IMR-90 (cell line): ENCODE data around the gene C6orf47. TPM values are rescaled to one million over a fixed set of nuclear protein-coding genes. Genes with fewer than 3 reads are reported as not detected.

Experiments
- ATAC-seq: fragments of 200-7000 bp; cut with Tn5 transposase; 2 replicates; pipeline ENCODE4 v1.9.1; 2020; ENCODE audit warnings: low read depth, mild to moderate bottlenecking, moderate library complexity
- BruUV-seq: library from RNA; stranded (reverse); fragments of 400-500 nt; replicated peaks from 2 replicates; lab custom pipeline; 2021; lab: Mats Ljungman, UMichigan
- CTCF ChIA-PET: fragments of 300-600 bp; formaldehyde crosslinking; extraction: SDS; loops from one replicate; lab custom pipeline; 2021; ENCODE audit warnings: antibody characterized with exemption; lab: Yijun Ruan, JAX
- POLR2A ChIA-PET: fragments of 300-600 bp; sonication (Branson Sonifier 250); formaldehyde crosslinking; loops from one replicate; lab custom pipeline; 2022; ENCODE audit warnings: antibody characterized with exemption; ENCODE audit not compliant: unreplicated experiment; lab: Charles Lee
- DNase-seq: peaks from one replicate; pipeline ENCODE4 v3.0.0; 2013
- H2AFZ ChIP-seq: replicated peaks from 2 replicates; pipeline ENCODE3; 2013; ENCODE audit warnings: low read length, mild to moderate bottlenecking; ENCODE audit not compliant: poor library complexity
- H2AK5ac ChIP-seq: 2 replicates; pipeline ENCODE4 v1.6.1; 2013; ENCODE audit warnings: low read depth, low read length, inconsistent platforms
- H2AK9ac ChIP-seq: replicated peaks from 2 replicates; pipeline ENCODE3; 2013; ENCODE audit warnings: mild to moderate bottlenecking, low read depth, low read length, moderate library complexity; ENCODE audit not compliant: poor library complexity
- H2BK120ac ChIP-seq: 2 replicates; pipeline ENCODE4 v1.6.1; 2013; ENCODE audit warnings: low read depth, low read length, inconsistent platforms
- H2BK15ac ChIP-seq: 3 replicates; pipeline ENCODE4 v1.6.1; 2013; ENCODE audit warnings: low read depth, low read length, inconsistent platforms
- H2BK20ac ChIP-seq: 2 replicates; pipeline ENCODE4 v1.6.1; 2013; ENCODE audit warnings: low read depth, mild to moderate bottlenecking, inconsistent platforms, low read length, moderate library complexity
- H2BK5ac ChIP-seq: 2 replicates; pipeline ENCODE4 v1.6.1; 2013; ENCODE audit warnings: mild to moderate bottlenecking, low read depth, low read length, inconsistent platforms; ENCODE audit not compliant: poor library complexity, severe bottlenecking
- H3K14ac ChIP-seq: replicated peaks from 2 replicates; pipeline ENCODE4 v1.6.1; 2013; ENCODE audit warnings: low read depth, low read length, inconsistent platforms
- H3K18ac ChIP-seq: 2 replicates; pipeline ENCODE4 v1.6.1; 2013; ENCODE audit warnings: low read depth, low read length, control low read depth
- H3K23ac ChIP-seq: 2 replicates; pipeline ENCODE4 v1.6.1; 2013; ENCODE audit warnings: low read depth, low read length, inconsistent platforms
- H3K27ac ChIP-seq: 2 replicates; pipeline ENCODE4 v1.5.1; 2013; ENCODE audit warnings: mild to moderate bottlenecking, control low read depth, low read length; ENCODE audit not compliant: insufficient read depth
- H3K27me3 ChIP-seq: 2 replicates; pipeline ENCODE4 v1.6.1; 2013; ENCODE audit warnings: low read length; ENCODE audit not compliant: control insufficient read depth, insufficient read depth
- H3K36me3 ChIP-seq: 2 replicates; pipeline ENCODE4 v1.6.1; 2013; ENCODE audit warnings: low read length, mixed read lengths; ENCODE audit not compliant: control insufficient read depth, insufficient read depth
- H3K4ac ChIP-seq: 2 replicates; pipeline ENCODE4 v1.6.1; 2013; ENCODE audit warnings: low read depth, low read length, inconsistent platforms
- H3K4me1 ChIP-seq: 2 replicates; pipeline ENCODE4 v1.6.1; 2013; ENCODE audit warnings: low read length, mixed read lengths; ENCODE audit not compliant: control insufficient read depth, insufficient read depth
- H3K4me2 ChIP-seq: 2 replicates; pipeline ENCODE4 v1.6.1; 2013; ENCODE audit warnings: low read depth, mild to moderate bottlenecking, control low read depth, low read length, moderate library complexity
- H3K4me3 ChIP-seq: 2 replicates; pipeline ENCODE4 v1.5.1; 2013; ENCODE audit warnings: low read depth, mild to moderate bottlenecking, control low read depth, low read length, moderate library complexity; ENCODE audit not compliant: insufficient read depth
- H3K56ac ChIP-seq: 2 replicates; pipeline ENCODE4 v1.6.1; 2013; ENCODE audit warnings: low read length, inconsistent platforms; ENCODE audit not compliant: insufficient read depth; ENCODE audit errors: extremely low read depth
- H3K79me1 ChIP-seq, 2 experiments: 2 replicates each; pipeline ENCODE4 v1.6.1; 2013; ENCODE audit warnings: low read length in 2 of 2, inconsistent platforms in 1 of 2, low read depth in 1 of 2
- H3K9ac ChIP-seq: 2 replicates; pipeline ENCODE4 v1.6.1; 2013; ENCODE audit warnings: low read depth, low read length, control low read depth
- H3K9me1 ChIP-seq: 2 replicates; pipeline ENCODE4 v1.6.1; 2013; ENCODE audit warnings: low read length, inconsistent platforms; ENCODE audit not compliant: insufficient read depth
- H3K9me3 ChIP-seq: 2 replicates; pipeline ENCODE4 v1.6.1; 2013; ENCODE audit warnings: low read length; ENCODE audit not compliant: control insufficient read depth, insufficient read depth
- H4K20me1 ChIP-seq: 2 replicates; pipeline ENCODE4 v1.6.1; 2013; ENCODE audit warnings: low read length, inconsistent platforms; ENCODE audit not compliant: insufficient read depth
- H4K5ac ChIP-seq: 2 replicates; pipeline ENCODE4 v1.6.1; 2013; ENCODE audit warnings: mild to moderate bottlenecking, low read depth, low read length, control low read depth
- H4K8ac ChIP-seq, 2 experiments: 2 replicates each; pipeline ENCODE4 v1.6.1; 2013; ENCODE audit warnings: low read depth in 2 of 2, low read length in 2 of 2, control low read depth in 1 of 2, inconsistent platforms in 1 of 2
- H4K91ac ChIP-seq: 2 replicates; pipeline ENCODE4 v1.6.1; 2013; ENCODE audit warnings: low read depth, low read length, inconsistent platforms; ENCODE audit not compliant: insufficient read depth
- BHLHE40 ChIP-seq: fragments of 150-350 bp; IDR thresholded peaks from 2 replicates; pipeline ENCODE4 v1.6.1; 2016; ENCODE audit warnings: mild to moderate bottlenecking, low read depth, low read length
- CEBPB ChIP-seq: IDR thresholded peaks from 2 replicates; pipeline ENCODE4 v1.6.1; 2012; ENCODE audit warnings: low read depth, low read length, improper control_type of control experiment
- CHD1 ChIP-seq: IDR thresholded peaks from 2 replicates; pipeline ENCODE4 v1.6.1; 2012; ENCODE audit warnings: low read depth, low read length, improper control_type of control experiment
- ELK1 ChIP-seq: fragments of 150-350 bp; IDR thresholded peaks from 2 replicates; pipeline ENCODE4 v1.6.1; 2016; ENCODE audit warnings: low read depth, mild to moderate bottlenecking, low read length, moderate library complexity, borderline replicate concordance
- FOS ChIP-seq: fragments of 150-350 bp; IDR thresholded peaks from 2 replicates; pipeline ENCODE4 v1.6.1; 2016; ENCODE audit warnings: low read depth, low read length
- MAFK ChIP-seq: IDR thresholded peaks from 2 replicates; pipeline ENCODE4 v1.6.1; 2012; ENCODE audit warnings: low read depth, low read length, improper control_type of control experiment
- MAZ ChIP-seq: IDR thresholded peaks from 2 replicates; pipeline ENCODE4 v1.6.1; 2012; ENCODE audit warnings: low read depth, mild to moderate bottlenecking, low read length, improper control_type of control experiment, moderate library complexity, borderline replicate concordance
- MXI1 ChIP-seq: IDR thresholded peaks from 2 replicates; pipeline ENCODE4 v1.6.1; 2012; ENCODE audit warnings: low read depth, mild to moderate bottlenecking, low read length, moderate library complexity, borderline replicate concordance
- NFE2L2 ChIP-seq: fragments of 150-350 bp; IDR thresholded peaks from 2 replicates; pipeline ENCODE4 v1.6.1; 2016; ENCODE audit warnings: low read depth, mild to moderate bottlenecking, low read length
- POLR2A ChIP-seq: IDR thresholded peaks from 2 replicates; pipeline ENCODE4 v1.6.1; 2012; ENCODE audit warnings: mild to moderate bottlenecking, low read depth, low read length
- RAD21 ChIP-seq: IDR thresholded peaks from 2 replicates; pipeline ENCODE4 v1.6.1; 2012; ENCODE audit warnings: low read length, improper control_type of control experiment
- RCOR1 ChIP-seq: IDR thresholded peaks from 2 replicates; pipeline ENCODE4 v1.6.1; 2012; ENCODE audit warnings: mild to moderate bottlenecking, low read length, improper control_type of control experiment; ENCODE audit not compliant: insufficient replicate concordance
- RFX5 ChIP-seq: IDR thresholded peaks from 2 replicates; pipeline ENCODE4 v1.8.0; 2012; ENCODE audit warnings: low read depth, mild to moderate bottlenecking, low read length, moderate library complexity
- SMC3 ChIP-seq: fragments of 150-350 bp; IDR thresholded peaks from 2 replicates; pipeline ENCODE4 v1.6.1; 2016; ENCODE audit warnings: low read depth, mild to moderate bottlenecking, antibody characterized with exemption, low read length, moderate library complexity
- USF2 ChIP-seq: fragments of 150-350 bp; IDR thresholded peaks from 2 replicates; pipeline ENCODE4 v1.6.1; 2017; ENCODE audit warnings: mild to moderate bottlenecking, antibody characterized with exemption, low read length, low read depth
- WGBS, 2 experiments: methylation state at CpG; one replicate each; pipeline versions ENCODE4 v1.1.5 to v1.1.7; 2013; ENCODE audit warnings: missing lambda C conversion rate in 2 of 2; ENCODE audit not compliant: insufficient read length in 1 of 2; ENCODE audit errors: extremely low coverage in 2 of 2; 5-methylcytosine and 5-hydroxymethylcytosine counted together
- dilution Hi-C: fragments of 300-500 bp; cut with HindIII; formaldehyde crosslinking; loops from one replicate; pipeline ENCODE4 v1.14.3; 2018; ENCODE audit warnings: low sequenced_read_pairs; ENCODE audit not compliant: unreplicated experiment
- in situ Hi-C: fragments of 300-500 bp; cut with MboI; formaldehyde crosslinking; loops from 3 replicates; pipeline ENCODE4 v1.14.3; 2019; ENCODE audit warnings: low sequenced_read_pairs, inconsistent platforms, mixed read lengths
- intact Hi-C: fragments of 100-400 bp; cut with micrococcal nuclease; formaldehyde crosslinking; loops from 2 replicates; pipeline ENCODE4 v1.10.0; 2022
- polyA plus RNA-seq, 3 experiments: library from polyadenylated mRNA; depleted of rRNA; stranded (reverse); fragments of >200 nt; gene quantifications; 2 replicates each; pipeline ENCODE4 v1.2.3, GENCODE V29; 2012; ENCODE audit warnings: low replicate concordance in 1 of 3
- total RNA-seq: library from RNA; depleted of rRNA; stranded (reverse); fragments of >200 nt; gene quantifications from 2 replicates; pipeline ENCODE4 v1.2.3, GENCODE V29; 2012

The C6orf47 gene
- total and polyA plus RNA-seq, 2 of the 4 experiments (the other 2 are of a cell fraction) = 8.9 to 14.2 TPM

GRCh38 chr6:31680226-31681134, 19.9 kb upstream of the C6orf47 start, which contains the start of gene LY6G5C:
LY6G5C (minus strand) TSS chr6:31681067; CDS start chr6:31680373, 694 bp downstream.
- peak within 1 kb of the TSS; percentile 82 for H4K5ac ChIP-seq
- H2BK5ac ChIP-seq = peak within 1 kb of the TSS; percentile 23
- DNase-seq (peak; percentile 94), ATAC-seq (peak; percentile 96)
- peak within 1 kb of the TSS; percentile 42 for H3K27ac ChIP-seq
- H2AK5ac ChIP-seq = peak within 1 kb of the TSS; percentile 37; the same call in 1 of the 2 replicates
- H3K27me3 ChIP-seq = no peaks in the 10 kb centered on the region
- H3K14ac ChIP-seq = peak within 1 kb of the TSS; percentile 26
- no TSS peak for BruUV-seq
- peak within 1 kb of the TSS; percentile 62 for H3K4ac ChIP-seq
- H3K18ac ChIP-seq = peak within 1 kb of the TSS; percentile 40; the same call in 1 of the 2 replicates
- WGBS, 2 experiments = 0% methylated on average over 10 of the region's 17 CpGs; no CpG with 5 or more reads in 1 of the 2 experiments
- peak within 1 kb of the TSS; percentile 69 for H4K91ac ChIP-seq
- ChIA-PET CTCF (interaction anchor here (0.6 to 0.8 kb wide), 2 partner anchors 14 to 49 kb away, joined by 3 read pairs; partner anchors contain the start of gene DDAH2), POLR2A (interaction anchor here (0.6 kb wide), 2 partner anchors 271 to 496 kb away, joined by 3 to 5 read pairs; partner anchors contain the start of gene AGPAT1)
- H3K4me2 ChIP-seq = peak within 1 kb of the TSS; percentile 79
- H3K56ac ChIP-seq = no peak within 1 kb of the TSS
- peak within 1 kb of the TSS; percentile 33 for H2BK120ac ChIP-seq
- peak within 1 kb of the TSS; percentile 47; the same call in 1 of the 2 replicates for H3K23ac ChIP-seq
- H3K36me3 ChIP-seq = peaks cover 1% of the 10 kb centered on the region; the same call in 1 of the 2 replicates
- H3K9me3 ChIP-seq = no peaks in the 10 kb centered on the region
- H2AFZ ChIP-seq = peak within 1 kb of the TSS; percentile 93
- no peak within 1 kb of the TSS for H2BK20ac ChIP-seq
- no peaks in the 10 kb centered on the region for H4K20me1 ChIP-seq
- dilution Hi-C loops (no loop called here), in situ Hi-C loops (loop anchor here (10.0 kb wide), 2 partner anchors 154 to 264 kb away; partner anchors contain the start of gene CFB), intact Hi-C loops (loop anchor here (1.0 to 2.0 kb wide), 5 partner anchors 48 to 272 kb away; partner anchors contain the start of gene DDAH2)
- H3K9me1 ChIP-seq = 0 out of 2 replicates have a peak, but pooled peaks cover 5% of the 10 kb centered on the region
- H4K8ac ChIP-seq = peak within 1 kb of the TSS; percentile 68 to 78
- peak within 1 kb of the TSS; percentile 27 for H3K4me3 ChIP-seq
- H2BK15ac ChIP-seq = peak within 1 kb of the TSS; percentile 38; the same call in 1 of the 3 replicates
- H2AK9ac ChIP-seq = peak within 1 kb of the TSS; percentile 84
- peaks cover 12% of the 10 kb centered on the region for H3K4me1 ChIP-seq
- no peaks in the 10 kb centered on the region for H3K79me1 ChIP-seq
- H3K9ac ChIP-seq = peak within 1 kb of the TSS; percentile 53
- TF ChIP-seq CEBPB = peak; percentile 36; the same call in 1 of the 2 replicates
- no peak for TF ChIP-seq ELK1
- TF ChIP-seq RCOR1 = peak; percentile 45
- TF ChIP-seq BHLHE40 = no peak
- TF ChIP-seq FOS = no peak
- peak; percentile 97 for TF ChIP-seq RAD21
- TF ChIP-seq RFX5 = no peak
- TF ChIP-seq MAFK = peak; percentile 29; the same call in 1 of the 2 replicates
- TF ChIP-seq MAZ = 0 out of 2 replicates have a peak, but pooled peaks have one; percentile 21
- TF ChIP-seq SMC3 = peak; percentile 83
- TF ChIP-seq POLR2A = no peak; the same call in 1 of the 2 replicates
- TF ChIP-seq USF2 = no peak
- no peak for TF ChIP-seq CHD1
- TF ChIP-seq MXI1 = peak; percentile 46; the same call in 1 of the 2 replicates
- no peak for TF ChIP-seq NFE2L2
